Mesothelial cell of epicardium (in vitro differentiated cells): ENCODE data around the gene TMEM263. TPM values are rescaled to one million over a fixed set of nuclear protein-coding genes. Genes with fewer than 3 reads are reported as not detected.
A peak's percentile ranks its signal among the peaks of the same experiment; 100 is the strongest.

Source experiments
- DNase-seq, 2 experiments: peaks; one replicate each; pipeline ENCODE4 v3.0.0; 2021; ENCODE audit warnings: low spot score in 2 of 2; ENCODE audit not compliant: unreplicated experiment in 2 of 2
- H3K27ac Mint-ChIP-seq: 2 replicates; pipeline ENCODE4 v1.8.0; 2021; ENCODE audit warnings: mixed read lengths
- H3K27me3 Mint-ChIP-seq: 2 replicates; pipeline ENCODE4 v1.8.0; 2021; ENCODE audit warnings: low read depth, mixed read lengths
- H3K36me3 Mint-ChIP-seq: 2 replicates; pipeline ENCODE4 v1.8.0; 2021; ENCODE audit warnings: mixed read lengths
- H3K4me1 Mint-ChIP-seq: 2 replicates; pipeline ENCODE4 v1.8.0; 2021; ENCODE audit warnings: mixed read lengths
- H3K4me3 Mint-ChIP-seq: 2 replicates; pipeline ENCODE4 v1.8.0; 2021; ENCODE audit warnings: mild to moderate bottlenecking, moderate library complexity, mixed read lengths
- H3K9me3 Mint-ChIP-seq: 2 replicates; pipeline ENCODE4 v1.8.0; 2021; ENCODE audit warnings: mixed read lengths
- CTCF ChIP-seq: fragments of 200-600 bp; sonication (generic); IDR thresholded peaks from one replicate; pipeline ENCODE4 v1.5.0; 2021; ENCODE audit warnings: antibody characterized with exemption; ENCODE audit not compliant: unreplicated experiment
- total RNA-seq: library from RNA; stranded (reverse); gene quantifications from 3 replicates; pipeline ENCODE4 v1.2.1, GENCODE V29; 2021

TMEM263 gene
- 73.0 to 76.2 TPM (median 76.1 TPM) in 3 replicates for total RNA-seq

DNA sequence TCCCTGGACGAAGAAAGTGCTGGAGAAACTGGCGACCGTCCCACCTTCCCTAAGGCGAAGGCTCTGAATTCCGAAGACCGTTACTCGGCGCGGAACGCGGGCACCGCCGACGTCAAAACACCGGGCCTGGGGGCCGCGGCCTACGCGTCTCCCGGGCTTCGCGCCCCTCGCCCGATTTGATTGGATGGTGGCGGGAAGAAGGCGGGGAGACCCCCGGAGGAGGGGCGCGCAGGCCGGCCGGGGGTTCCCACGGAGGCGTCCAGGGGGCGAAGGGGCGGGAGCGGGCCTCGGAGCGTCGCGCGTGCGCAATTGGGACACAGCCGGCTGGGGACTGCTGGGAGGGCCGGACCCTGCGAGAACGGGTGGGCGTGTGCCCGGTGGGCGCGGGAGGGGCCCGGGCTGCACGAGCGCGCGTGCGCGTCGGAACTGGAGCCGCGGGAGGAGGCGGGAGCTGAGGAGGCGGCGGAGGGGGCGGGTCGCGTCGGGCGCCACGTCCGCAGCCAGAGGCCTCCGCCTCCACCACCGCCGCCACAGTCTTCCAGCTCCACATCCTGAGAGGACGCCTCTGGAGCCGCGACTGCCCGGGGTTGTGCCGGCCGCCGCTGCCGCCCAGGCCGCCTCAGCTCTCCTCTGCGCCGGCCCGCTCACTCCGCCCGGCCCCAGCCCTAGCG is at the start of gene TMEM263:
Gene TMEM263 (plus strand): TSS at position 531 of the 671 bp plus-strand sequence. CDS start 11,210 bp downstream, outside the sequence.
- Mint-ChIP-seq H3K36me3 (no peaks in the 10 kb centered on the region), H3K27me3 (peaks cover 11% of the 10 kb centered on the region), H3K27ac (peak within 1 kb of the TSS; percentile 98), H3K9me3 (no peaks in the 10 kb centered on the region), H3K4me3 (peak within 1 kb of the TSS; percentile 99), H3K4me1 (peaks cover 28% of the 10 kb centered on the region)
- TF ChIP-seq CTCF: no peak
- DNase-seq: peak; percentile 97 to 98

DNA sequence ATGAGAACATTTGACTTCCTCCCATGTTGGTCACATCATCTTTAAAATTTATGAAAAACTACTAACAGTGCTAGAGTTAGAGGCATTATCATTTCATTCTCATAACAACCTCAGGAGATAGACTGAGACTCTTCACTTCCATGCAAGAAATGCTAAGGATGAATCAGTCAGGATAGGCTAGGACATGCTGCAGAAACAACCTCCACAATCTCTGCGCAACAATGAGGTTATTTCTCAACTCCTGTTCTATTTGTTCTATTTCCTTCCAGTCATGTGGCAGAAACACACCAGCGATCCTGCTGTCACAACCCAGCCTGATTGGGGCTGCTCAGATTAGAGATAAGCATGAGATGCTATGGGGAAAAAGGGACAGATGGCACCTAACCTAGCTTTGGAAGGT is 49.0 kb upstream of the TMEM263 start:
- no peak for TF ChIP-seq CTCF
- no peak overlapping the region for H3K27ac Mint-ChIP-seq
- no peaks in the 10 kb centered on the region for H3K36me3 Mint-ChIP-seq
- H3K4me3 Mint-ChIP-seq: no peak overlapping the region
- DNase-seq: no peak
- peaks cover 2% of the 10 kb centered on the region for H3K4me1 Mint-ChIP-seq
- H3K27me3 Mint-ChIP-seq: peaks cover 43% of the 10 kb centered on the region
- H3K9me3 Mint-ChIP-seq: no peaks in the 10 kb centered on the region

DNA sequence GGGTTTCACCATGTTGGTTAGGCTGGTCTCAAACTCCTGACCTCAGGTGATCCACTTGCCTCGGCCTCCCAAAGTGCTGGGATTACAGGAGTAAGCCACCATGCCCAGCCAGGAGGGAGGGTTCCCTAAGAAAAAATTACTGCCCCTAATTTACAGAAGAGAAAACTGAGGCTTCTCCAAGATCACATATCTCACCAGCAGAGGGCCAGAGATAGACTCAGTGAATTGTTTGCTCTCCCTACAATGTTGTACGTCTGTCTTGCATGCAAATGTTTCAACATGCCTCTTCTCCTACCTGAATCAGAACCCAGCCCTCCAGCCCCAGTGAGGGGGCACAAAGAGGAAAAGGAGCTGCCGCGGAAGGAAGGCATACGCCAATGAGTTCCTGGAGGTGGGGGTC is 48.3 kb upstream of the TMEM263 start:
- no peak for DNase-seq
- H3K4me1 Mint-ChIP-seq: peaks cover 2% of the 10 kb centered on the region
- no peak overlapping the region for H3K4me3 Mint-ChIP-seq
- TF ChIP-seq CTCF: no peak
- H3K27me3 Mint-ChIP-seq: peaks cover 36% of the 10 kb centered on the region
- H3K36me3 Mint-ChIP-seq: no peaks in the 10 kb centered on the region
- H3K9me3 Mint-ChIP-seq: no peaks in the 10 kb centered on the region
- H3K27ac Mint-ChIP-seq: no peak overlapping the region

DNA sequence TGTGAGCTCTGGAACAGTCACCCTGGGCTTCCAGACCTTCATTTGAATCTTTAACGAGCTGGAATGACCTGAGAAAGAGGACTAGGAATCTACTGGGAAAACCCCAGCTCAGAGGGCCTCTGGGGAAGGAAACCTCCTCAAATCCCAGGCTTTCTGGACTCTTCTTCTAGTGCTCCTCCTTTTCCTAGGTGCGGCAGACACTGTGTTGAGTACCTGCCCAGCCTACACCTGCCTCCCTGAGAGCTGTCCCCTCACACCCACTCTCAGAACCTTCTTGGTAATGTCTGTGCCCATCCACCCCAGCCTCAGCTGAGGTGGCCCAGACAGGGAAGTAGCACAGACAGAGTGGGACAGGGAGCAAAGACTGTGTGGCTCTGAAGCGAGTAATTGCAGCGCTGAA is 47.9 kb upstream of the TMEM263 start:
- Mint-ChIP-seq H3K27me3 (peaks cover 34% of the 10 kb centered on the region), H3K27ac (no peak overlapping the region), H3K4me3 (no peak overlapping the region), H3K4me1 (peaks cover 2% of the 10 kb centered on the region), H3K36me3 (no peaks in the 10 kb centered on the region), H3K9me3 (no peaks in the 10 kb centered on the region)
- TF ChIP-seq CTCF: no peak
- no peak for DNase-seq

DNA sequence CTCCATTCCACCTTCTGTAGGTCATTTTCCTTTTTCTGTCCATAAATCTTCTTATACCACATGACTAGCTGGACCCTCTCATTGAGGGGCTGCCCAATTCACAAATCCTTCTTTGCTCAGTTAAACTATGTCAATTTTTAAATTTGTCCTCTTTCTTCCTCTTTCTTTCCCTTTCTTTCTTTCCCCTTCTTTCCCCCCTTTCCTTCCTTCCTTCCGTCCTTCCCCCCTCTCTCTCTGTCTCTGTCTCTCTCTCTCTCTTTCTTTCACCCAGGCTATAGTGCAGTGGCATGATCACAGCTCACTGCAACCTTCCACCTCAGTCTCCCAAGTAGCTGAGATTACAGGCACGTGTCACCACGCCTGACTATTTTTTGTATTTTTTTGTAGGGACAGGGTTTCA is 47.1 kb upstream of the TMEM263 start:
- Mint-ChIP-seq H3K4me3 (no peak overlapping the region), H3K9me3 (no peaks in the 10 kb centered on the region), H3K27ac (no peak overlapping the region), H3K36me3 (no peaks in the 10 kb centered on the region), H3K27me3 (peaks cover 27% of the 10 kb centered on the region), H3K4me1 (no peaks in the 10 kb centered on the region)
- no peak for DNase-seq
- TF ChIP-seq CTCF: no peak

DNA sequence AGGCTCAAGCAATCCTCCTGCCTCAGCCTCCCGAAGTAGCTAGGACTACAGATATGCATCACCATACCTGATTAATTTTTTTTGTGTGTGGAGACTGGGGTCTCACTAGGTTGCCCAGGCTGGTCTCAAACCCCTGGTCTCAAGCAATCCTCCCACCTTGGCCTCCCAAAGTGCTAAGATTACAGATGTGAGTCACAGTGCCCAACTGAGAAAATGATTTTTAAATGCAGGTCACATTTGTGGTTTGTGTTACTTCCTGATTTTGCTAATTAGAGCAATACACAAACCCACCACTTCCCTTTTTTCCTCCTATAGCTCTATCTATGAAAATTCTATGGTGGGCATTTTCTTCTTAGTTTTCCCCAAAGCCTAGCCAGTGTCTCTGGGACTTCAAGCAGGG is 45.5 kb upstream of the TMEM263 start:
- Mint-ChIP-seq H3K9me3 (no peaks in the 10 kb centered on the region), H3K27ac (no peak overlapping the region), H3K36me3 (no peaks in the 10 kb centered on the region), H3K27me3 (peaks cover 18% of the 10 kb centered on the region), H3K4me1 (no peaks in the 10 kb centered on the region), H3K4me3 (no peak overlapping the region)
- no peak for TF ChIP-seq CTCF
- DNase-seq: no peak
